GM18502 (cell line): ENCODE results near the gene OR14J1.
"Not testable (repeated sequence)": the region's sequence is repeated elsewhere in the genome, so short reads cannot be mapped to it uniquely, and the experiment has no call there.

Experiments
- ATAC-seq: cut with Tn5 transposase; IDR thresholded peaks from one replicate; pipeline ENCODE4 v1.9.1; 2021; ENCODE audit warnings: mild to moderate bottlenecking; ENCODE audit not compliant: unreplicated experiment, poor library complexity

OR14J1 gene, protein sequence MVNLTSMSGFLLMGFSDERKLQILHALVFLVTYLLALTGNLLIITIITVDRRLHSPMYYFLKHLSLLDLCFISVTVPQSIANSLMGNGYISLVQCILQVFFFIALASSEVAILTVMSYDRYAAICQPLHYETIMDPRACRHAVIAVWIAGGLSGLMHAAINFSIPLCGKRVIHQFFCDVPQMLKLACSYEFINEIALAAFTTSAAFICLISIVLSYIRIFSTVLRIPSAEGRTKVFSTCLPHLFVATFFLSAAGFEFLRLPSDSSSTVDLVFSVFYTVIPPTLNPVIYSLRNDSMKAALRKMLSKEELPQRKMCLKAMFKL

DNA sequence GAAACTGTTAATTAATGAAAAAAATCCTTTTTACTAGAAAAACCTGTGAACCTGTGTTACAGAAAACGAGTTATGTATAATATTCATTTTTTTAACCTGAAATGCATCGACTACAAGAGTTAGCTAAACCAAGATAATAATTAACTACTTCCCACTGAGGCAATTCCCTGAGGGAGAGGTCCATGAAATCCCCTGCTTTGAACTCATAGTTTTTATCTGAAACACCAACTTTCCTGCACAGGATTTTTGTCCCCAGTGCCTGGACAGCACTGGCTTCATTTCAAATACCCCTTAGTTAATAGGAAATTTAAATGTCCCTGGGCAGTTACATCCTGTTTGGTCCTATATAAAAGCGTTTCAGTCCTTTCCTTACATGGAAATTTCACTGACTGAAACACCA is at the start of gene OR14J1:
Gene OR14J1, plus strand, starts transcription at position 386 of the 400 bp plus-strand sequence. CDS start 4,989 bp downstream, outside the sequence.
- ATAC-seq = no peak

DNA sequence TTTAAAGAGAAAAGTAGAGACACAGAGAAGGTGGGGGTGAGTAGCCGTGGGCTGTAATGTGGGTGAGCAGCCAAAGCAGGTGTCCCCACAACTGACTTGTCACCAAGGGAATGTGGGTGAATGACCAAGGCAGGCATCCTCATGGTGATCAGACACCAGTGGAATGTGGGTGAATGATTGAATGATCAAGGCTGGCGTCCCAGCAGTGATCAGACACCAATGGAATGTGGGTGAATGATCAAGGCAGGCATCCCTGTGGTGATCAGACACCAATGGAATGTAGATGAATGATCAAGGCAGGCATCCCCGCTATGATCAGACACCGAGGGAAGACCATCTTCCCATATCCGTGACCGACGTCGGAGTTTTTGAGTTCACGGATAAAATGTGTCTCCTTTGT is 49.8 kb upstream of the OR14J1 start:
- ATAC-seq = no peak

DNA sequence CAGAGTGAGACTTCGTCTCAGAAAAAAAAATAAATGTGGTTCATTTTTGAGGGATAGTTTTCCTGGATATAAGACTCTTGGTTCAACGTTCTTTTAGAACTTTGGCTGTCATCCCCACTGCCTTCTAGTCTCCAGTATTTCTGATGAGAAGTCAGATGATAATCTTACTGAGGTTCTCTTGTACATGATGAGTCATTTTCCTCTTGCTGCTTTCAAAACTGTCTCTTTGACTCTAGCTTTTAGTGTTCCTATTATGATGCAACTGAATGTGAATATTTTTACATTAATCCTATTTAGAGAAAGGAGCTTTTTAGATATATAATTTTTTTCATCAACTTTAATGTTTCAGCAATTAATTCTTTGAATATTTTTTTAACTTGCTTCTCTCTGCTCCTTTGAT is 46.0 kb upstream of the OR14J1 start:
- ATAC-seq = no peak

DNA sequence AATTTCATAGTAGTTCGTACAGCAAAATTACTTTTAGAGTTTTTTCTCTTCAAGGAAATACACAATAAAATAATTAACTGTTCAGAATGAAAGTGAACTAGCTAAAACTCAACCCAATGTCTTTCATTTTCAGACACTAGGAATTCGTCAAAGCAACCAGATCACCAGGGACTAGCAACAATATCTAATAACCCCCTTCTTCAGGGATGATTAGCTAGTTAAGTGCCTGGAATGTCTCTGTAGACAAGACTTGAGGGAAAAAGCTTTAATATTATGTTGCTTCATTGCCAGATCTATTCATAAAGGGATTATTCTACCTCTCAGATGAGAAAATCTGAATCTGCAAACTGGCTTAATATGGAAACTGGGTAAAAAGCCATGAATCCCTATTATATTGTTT is 41.8 kb upstream of the OR14J1 start:
- ATAC-seq = no peak

DNA sequence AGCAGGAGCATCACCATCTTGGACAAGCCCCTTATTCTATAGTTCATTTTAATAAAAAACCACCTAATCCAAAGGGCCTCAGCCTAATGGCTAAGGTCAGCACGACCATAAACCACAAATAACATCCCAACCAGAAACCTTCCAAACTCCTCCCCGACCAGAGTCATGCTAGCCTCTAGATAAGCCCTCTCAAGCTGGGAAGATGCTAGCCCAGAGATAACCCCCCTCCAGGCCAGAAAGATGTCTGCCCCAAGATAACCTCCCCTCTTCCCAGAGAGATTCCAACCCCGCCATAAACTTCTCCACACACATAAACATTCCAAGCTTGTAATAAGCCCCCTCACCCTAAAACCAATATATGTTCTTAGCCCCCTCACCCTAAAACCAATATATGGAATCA is 38.5 kb upstream of the OR14J1 start:
- ATAC-seq = no peak

DNA sequence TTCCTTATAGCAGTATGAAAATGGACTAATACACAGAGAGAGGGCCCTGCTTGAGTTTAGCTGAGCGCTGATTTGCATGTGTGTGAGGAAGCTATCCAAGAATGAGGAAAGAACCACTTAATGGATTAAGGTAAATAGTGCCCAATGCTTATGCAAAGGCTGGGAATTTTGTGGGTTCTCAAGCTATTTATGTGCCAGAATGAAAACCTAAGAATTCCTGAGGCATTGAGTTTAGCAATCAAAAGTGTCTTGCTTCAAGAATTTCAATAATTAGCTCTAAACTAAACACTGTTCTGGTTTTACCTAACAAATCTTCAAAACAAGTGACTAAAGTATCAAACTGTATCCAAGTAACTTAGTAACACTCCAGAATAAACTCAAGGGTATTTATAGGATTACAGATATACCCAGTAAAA is 7.0 kb upstream of the OR14J1 start:
- no peak for ATAC-seq

DNA sequence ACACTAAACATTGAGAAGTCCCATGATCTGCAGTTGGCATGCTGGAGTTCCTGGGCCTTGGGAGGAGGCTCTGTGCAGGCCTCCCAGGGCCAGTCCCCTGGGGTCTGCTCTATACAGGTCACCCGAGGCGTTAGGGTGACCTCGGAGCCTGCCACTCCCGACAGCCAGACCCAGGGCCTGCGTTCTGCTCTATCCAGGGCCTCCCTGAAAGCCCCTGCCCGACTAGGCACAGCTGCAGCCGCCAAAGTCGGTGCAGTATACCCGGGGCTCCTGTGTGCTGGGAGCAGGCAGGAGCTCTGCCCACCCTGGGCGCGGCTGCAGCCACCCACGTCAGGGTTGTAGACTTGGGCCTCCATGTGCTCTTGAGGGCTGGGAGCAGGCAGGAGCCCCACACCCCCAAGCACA is 6.3 kb upstream of the OR14J1 start:
- ATAC-seq = no peak

DNA sequence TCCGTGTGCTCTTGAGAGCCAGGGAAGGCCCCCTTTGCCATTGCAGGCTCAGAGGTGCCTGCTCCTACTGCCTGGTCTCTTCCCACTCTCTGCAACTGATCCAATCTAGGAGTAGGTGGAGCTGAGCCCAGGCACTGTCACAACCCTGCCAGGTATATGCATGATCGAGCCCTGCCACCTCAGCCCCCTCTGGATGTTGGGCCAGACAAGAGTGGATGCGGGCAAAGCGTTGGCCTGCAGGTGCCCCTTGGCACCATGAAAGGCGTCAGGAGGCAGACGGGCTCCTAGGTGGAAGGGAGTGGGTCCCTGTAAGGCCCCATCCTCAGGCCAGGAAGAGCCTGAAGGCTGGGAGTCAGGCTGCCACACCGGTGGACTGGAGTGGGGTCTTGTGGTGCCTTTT is 5.9 kb upstream of the OR14J1 start:
- no peak for ATAC-seq

DNA sequence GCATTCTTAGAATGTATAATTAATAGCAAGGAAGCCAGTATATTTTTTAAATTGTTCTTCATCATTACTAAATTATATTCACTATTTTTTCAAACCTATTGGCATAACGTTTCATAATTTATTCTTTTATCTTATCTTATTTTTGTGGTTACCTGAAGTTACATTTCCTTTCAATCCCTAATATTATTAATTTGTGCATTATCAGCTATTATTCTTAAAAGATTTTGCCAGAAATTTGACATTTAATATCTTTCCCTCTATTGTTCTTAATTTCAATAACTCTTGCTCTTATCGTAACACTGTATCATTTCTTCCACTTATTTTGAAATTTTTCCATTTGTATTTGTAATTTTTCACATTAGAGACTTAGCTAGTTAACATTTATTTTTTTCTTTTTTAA is 18.4 kb downstream of the OR14J1 start:
- no peak for ATAC-seq

DNA sequence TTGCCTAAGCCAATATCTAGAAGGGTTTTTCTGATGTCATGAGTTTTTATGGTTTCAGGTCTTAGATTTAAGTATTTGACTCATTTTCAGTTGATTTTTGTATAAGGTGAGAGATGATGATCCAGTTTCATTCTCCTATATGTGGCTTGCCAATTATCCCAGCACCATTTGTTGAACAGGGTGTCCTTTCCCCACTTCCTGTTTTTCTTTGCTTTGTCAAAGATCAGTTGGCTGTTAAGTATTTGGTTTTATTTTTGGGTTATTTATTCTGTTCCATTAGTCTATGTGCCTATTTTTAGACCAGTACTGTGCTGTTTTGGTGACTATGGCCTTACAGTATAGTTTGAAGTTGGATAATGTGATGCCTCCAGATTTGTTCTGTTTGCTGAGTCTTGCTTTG is 21.8 kb downstream of the OR14J1 start:
- ATAC-seq = not testable (repeated sequence)

DNA sequence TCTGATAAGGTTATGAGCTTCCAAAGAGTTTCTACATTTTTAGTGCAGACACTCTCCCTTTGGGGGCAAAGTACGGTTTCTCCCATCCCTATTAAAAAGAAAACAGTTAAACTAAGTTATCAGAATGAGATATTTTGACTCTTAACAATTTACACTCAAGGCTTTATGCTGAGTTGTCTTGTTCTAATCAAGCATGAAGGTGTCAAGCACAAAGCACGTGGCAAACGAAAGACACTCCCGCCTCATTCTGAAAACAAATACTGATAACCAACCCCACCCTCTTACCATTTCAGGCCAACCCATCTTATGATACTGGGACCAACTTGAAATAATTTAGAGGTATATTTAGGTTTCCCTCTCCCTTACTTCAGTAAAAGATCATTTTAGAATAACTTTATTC is 24.3 kb downstream of the OR14J1 start:
- no peak for ATAC-seq

DNA sequence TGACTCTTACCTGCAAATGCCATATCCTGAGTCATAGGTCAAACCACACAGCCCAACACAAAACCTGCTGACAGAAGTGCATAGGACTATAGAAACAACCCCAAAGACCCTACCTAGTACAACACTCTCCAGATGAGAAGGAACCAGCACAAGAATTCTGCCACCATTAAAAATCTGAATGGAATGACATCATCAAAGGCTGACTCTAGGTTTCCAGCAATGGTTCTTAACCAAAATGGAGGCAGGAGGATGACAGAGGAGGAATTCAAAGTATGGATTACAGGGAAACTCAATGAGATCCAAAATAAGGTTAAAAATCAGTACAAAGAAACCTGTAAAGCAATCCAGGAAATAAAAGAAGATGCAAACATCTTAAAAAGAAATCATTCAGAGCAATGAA is 31.2 kb downstream of the OR14J1 start:
- no peak for ATAC-seq

DNA sequence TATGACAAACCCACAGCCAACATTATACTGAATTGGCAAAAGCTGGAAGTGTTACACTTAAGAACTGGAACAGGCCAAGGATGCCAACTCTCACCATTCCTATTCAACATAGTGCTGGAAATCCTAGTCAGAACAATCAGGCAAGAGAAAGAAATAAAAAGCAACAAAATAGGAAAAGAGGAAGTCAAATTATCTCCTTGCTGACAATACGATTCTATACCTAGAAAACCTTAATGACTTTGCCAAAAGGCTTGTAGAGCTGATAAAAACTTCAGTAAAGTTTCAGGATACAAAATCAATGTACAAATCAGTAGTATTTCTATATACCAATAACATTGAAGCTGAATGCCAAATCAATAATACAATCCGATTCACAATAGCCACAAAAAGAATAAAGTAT is 34.8 kb downstream of the OR14J1 start:
- ATAC-seq = no peak

DNA sequence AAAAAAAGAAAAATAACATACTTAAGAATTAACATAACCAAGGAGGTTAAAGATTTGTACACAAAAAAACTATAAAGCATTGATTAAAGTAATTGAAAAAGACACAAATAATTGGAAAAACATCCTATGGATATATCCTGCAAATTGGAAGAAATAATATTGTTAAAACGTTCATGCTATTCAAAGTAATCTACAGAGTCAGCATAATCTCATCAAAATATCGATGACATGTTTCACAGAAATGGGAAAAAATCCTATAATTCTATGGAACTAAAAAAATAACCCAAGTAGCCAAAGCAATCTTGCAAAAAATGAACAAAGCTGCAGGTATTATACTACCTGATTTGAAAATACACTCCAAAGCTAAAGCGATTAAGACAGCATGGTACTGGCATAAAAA is 43.9 kb downstream of the OR14J1 start:
- ATAC-seq = no peak

DNA sequence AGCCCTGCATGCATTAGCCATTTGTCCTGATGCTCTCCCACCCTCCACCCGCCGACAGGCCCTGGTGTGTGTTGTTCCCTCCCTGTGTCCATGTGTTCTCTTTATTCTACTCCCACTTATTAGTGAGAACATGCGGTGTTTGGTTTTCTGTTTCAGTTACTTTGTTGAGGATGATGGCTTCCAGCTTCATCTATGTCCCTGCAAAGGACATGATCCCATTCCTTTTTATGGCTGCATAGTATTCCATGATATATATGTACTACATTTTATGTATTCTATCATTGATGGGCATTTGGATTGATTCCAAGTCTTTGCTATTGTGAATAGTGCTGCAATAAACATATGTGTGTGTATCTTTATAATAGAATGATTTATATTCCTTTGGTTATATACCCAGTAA is 47.8 kb downstream of the OR14J1 start:
- not testable (repeated sequence) for ATAC-seq

DNA sequence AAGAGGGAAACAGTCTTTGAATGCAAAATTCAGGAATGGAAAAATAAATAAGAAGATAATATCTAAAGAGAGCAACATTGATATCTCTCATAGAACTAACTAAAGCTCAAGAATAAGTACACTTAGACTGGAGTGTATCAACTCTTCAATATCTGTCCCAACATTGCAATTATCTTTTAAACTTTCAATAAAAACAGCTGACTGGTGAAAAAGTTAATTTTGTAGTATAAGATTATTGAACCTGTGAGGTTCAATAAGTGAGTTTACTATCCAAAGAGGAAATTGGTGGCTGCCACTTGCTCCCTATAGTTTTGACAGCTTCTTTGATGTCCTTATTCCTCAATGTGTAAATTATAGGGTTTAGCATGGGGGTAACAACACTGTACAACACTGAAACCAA is 53.5 kb downstream of the OR14J1 start:
- ATAC-seq = no peak

DNA sequence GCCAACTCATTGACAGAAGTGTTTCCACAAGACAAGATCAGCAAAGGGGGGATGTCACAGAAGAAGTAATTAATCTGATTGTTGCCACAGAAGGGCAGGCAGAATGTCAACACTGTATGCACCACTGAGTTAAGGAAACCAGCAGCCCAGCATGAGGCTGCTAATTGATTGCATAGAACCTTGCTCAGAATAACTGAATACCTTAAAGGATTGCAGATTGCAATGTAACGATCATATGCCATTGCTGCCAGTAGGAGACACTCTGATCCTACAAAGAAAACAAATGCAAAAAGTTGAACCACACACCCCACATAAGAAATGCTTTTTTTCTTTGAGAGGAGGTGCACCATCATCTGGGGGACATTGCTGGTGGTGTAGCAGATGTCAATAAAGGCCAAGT is 54.1 kb downstream of the OR14J1 start:
- no peak for ATAC-seq
